Loucy (cell line): ENCODE results near the gene POT1.

Source experiments
- CTCF ChIP-seq: fragments of 200-600 bp; sonication (generic); conservative IDR thresholded peaks from 2 replicates; pipeline ENCODE4 v1.5.1; 2014; ENCODE audit warnings: mild to moderate bottlenecking, antibody characterized with exemption, low read length
- EZH2phosphoT487 ChIP-seq: fragments of 200-600 bp; IDR thresholded peaks from 2 replicates; pipeline ENCODE4 v1.6.1; 2018; ENCODE audit warnings: antibody characterized with exemption, mild to moderate bottlenecking, moderate library complexity, borderline replicate concordance

GRCh38 chr7:124965553-124965952 is 35.9 kb upstream of the POT1 start:
- TF ChIP-seq CTCF (no peak), EZH2phosphoT487 (no peak)
